Esophagus squamous epithelium (tissue), 5 donors: Measurements from ENCODE around the gene AFF3. TPM values are rescaled to one million over a fixed set of nuclear protein-coding genes. Genes with fewer than 3 reads are reported as not detected.

ENCODE experiments used
- DNase-seq: peaks from one replicate; lab custom pipeline; 2025; lab: John Stamatoyannopoulos, UW
- H3K27ac ChIP-seq, 4 donors: fragments of 200-600 bp; sonication (generic); one replicate each; pipeline ENCODE4 v1.5.1; 2016 to 2019; ENCODE audit warnings: mild to moderate bottlenecking in 1 of 4
- H3K27me3 ChIP-seq, 4 donors: fragments of 200-600 bp; sonication (generic); 1 replicate in 3 of 4; 2 replicates in 1 of 4; pipeline versions ENCODE4 v1.5.1 to v1.6.0; 2017 to 2021; ENCODE audit warnings: antibody characterized with exemption in 1 of 4
- H3K36me3 ChIP-seq, 3 donors: fragments of 200-600 bp; sonication (generic); one replicate each; pipeline ENCODE4 v1.5.1; 2016 to 2019
- H3K4me1 ChIP-seq, 3 donors: fragments of 200-600 bp; sonication (generic); one replicate each; pipeline ENCODE4 v1.5.1; 2017 to 2019
- H3K4me3 ChIP-seq, 4 donors: fragments of 200-600 bp; sonication (generic); 1 replicate in 3 of 4; 2 replicates in 1 of 4; pipeline ENCODE4 v1.5.1; 2016 to 2019; ENCODE audit warnings: mild to moderate bottlenecking in 2 of 4, moderate library complexity in 1 of 4
- H3K9me3 ChIP-seq, 3 donors: fragments of 200-600 bp; sonication (generic); one replicate each; pipeline ENCODE4 v1.5.1; 2016 to 2019
- CTCF ChIP-seq, 6 experiments: fragments of 450-650 bp in 4 of 6; fragments of 200-600 bp in 2 of 6; sonication (generic) in 2 of 6; IDR thresholded peaks; one replicate each; pipeline ENCODE4 v1.5.1; 2016 to 2019; ENCODE audit warnings: antibody characterized with exemption in 6 of 6, mild to moderate bottlenecking in 4 of 6, moderate library complexity in 4 of 6
- POLR2A ChIP-seq, 4 donors: fragments of 450-650 bp; IDR thresholded peaks; one replicate each; pipeline ENCODE4 v1.6.1; 2017; ENCODE audit warnings: antibody characterized with exemption in 4 of 4, mild to moderate bottlenecking in 4 of 4, moderate library complexity in 3 of 4
- WGBS, 2 donors: methylation state at CpG; one replicate each; pipeline ENCODE4 v1.1.5; 2018; 5-methylcytosine and 5-hydroxymethylcytosine counted together
- intact Hi-C: fragments of 100-400 bp; cut with DNase I; formaldehyde crosslinking; loops from one replicate; pipeline ENCODE4 v1.15.0; 2022
- total RNA-seq, 4 donors: library from RNA; depleted of rRNA; stranded (reverse); fragments of >200 nt; gene quantifications; one replicate each; pipeline ENCODE4 v1.1.0, GENCODE V29; 2016
- donor health status: DM: yes; HTN: yes; CAD: no.

Gene AFF3
- total RNA-seq, 4 donors from 2014 or later: 1.2 to 9.7 (median 3.8) TPM

- WGBS, 2 donors: 40 to 52% methylated on average over 5 of the region's 5 CpGs
- no peaks in the 10 kb centered on the region for H3K27me3 ChIP-seq
- H3K27ac ChIP-seq: no peak overlapping the region
- H3K9me3 ChIP-seq: no peaks in the 10 kb centered on the region
- no peak overlapping the region for H3K4me3 ChIP-seq
- no peak for TF ChIP-seq POLR2A (IDR thresholded peaks at IDR 0.05)
- TF ChIP-seq CTCF (IDR thresholded peaks at IDR 0.05): no peak
- H3K4me1 ChIP-seq: peaks cover 0 to 17% (median 0%) of the 10 kb centered on the region in 3 donors
- intact Hi-C loops: no loop called here
- H3K36me3 ChIP-seq: no peaks in the 10 kb centered on the region
- no peak for DNase-seq
Measured at GRCh38 chr2:99644419-99644787, 498.0 kb downstream of the AFF3 start.

- no peak overlapping the region for H3K4me3 ChIP-seq
- no peak overlapping the region for H3K27ac ChIP-seq
- no peaks in the 10 kb centered on the region for H3K9me3 ChIP-seq
- peaks cover 0 to 17% (median 0%) of the 10 kb centered on the region in 3 donors for H3K4me1 ChIP-seq
- DNase-seq: no peak
- no peak for TF ChIP-seq POLR2A (IDR thresholded peaks at IDR 0.05)
- TF ChIP-seq CTCF (IDR thresholded peaks at IDR 0.05): no peak
- 69 to 77% methylated on average over 9 of the region's 9 CpGs for WGBS, 2 donors
- intact Hi-C loops: no loop called here
- H3K36me3 ChIP-seq: no peaks in the 10 kb centered on the region
- H3K27me3 ChIP-seq: no peaks in the 10 kb centered on the region
Measured at GRCh38 chr2:99643787-99644418, 498.5 kb downstream of the AFF3 start.

GRCh38 chr2:99641999-99642398 is 500.4 kb downstream of the AFF3 start:
- no peak overlapping the region for H3K4me3 ChIP-seq
- H3K27me3 ChIP-seq: no peaks in the 10 kb centered on the region
- no peak for DNase-seq
- TF ChIP-seq POLR2A (IDR thresholded peaks at IDR 0.05): no peak
- no peak for TF ChIP-seq CTCF (IDR thresholded peaks at IDR 0.05)
- H3K27ac ChIP-seq: no peak overlapping the region
- WGBS, 2 donors: 81 to 91% methylated on average over 4 of the region's 4 CpGs
- H3K9me3 ChIP-seq: no peaks in the 10 kb centered on the region
- no peaks in the 10 kb centered on the region for H3K36me3 ChIP-seq
- intact Hi-C loops: no loop called here
- peaks cover 0 to 16% (median under 1%) of the 10 kb centered on the region in 3 donors for H3K4me1 ChIP-seq

DNA sequence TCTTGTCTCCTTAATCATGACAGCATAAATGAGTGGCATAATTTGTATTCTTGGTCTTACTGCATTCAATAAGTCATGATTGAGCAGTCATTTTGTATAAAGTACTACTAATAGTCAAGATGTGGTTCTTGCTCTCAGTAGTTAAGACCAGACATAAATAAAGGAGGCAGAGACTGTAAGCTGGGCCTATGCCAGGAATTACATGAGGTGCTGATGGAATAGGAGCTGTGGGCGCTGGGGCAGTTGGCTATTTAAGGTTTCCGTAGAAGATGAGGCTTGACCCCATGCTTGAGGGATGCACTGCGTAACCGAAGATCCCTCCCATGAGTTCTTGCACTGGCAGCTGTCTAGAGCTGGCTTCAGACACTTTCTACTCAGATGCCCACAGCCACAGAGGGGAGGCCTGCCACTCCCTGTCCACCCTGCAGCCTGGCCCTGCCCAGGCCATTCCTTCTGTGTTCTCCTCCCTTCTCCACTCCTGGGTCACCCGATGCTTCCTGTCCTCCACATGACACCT is 501.7 kb downstream of the AFF3 start:
- no peak for TF ChIP-seq CTCF (IDR thresholded peaks at IDR 0.05)
- no peak for TF ChIP-seq POLR2A (IDR thresholded peaks at IDR 0.05)
- 75 to 81% methylated on average over 5 of the region's 5 CpGs for WGBS, 2 donors
- no peak overlapping the region for H3K27ac ChIP-seq
- intact Hi-C loops: no loop called here
- H3K9me3 ChIP-seq: no peaks in the 10 kb centered on the region
- DNase-seq: no peak
- H3K27me3 ChIP-seq: no peaks in the 10 kb centered on the region
- H3K36me3 ChIP-seq: no peaks in the 10 kb centered on the region
- peaks cover 0 to 29% (median 9%) of the 10 kb centered on the region in 3 donors for H3K4me1 ChIP-seq
- no peak overlapping the region for H3K4me3 ChIP-seq

GRCh38 chr2:99638791-99639190 is 503.6 kb downstream of the AFF3 start:
- TF ChIP-seq POLR2A (IDR thresholded peaks at IDR 0.05) (no peak), CTCF (IDR thresholded peaks at IDR 0.05) (no peak)
- H3K4me1 ChIP-seq: peaks cover 0 to 19% (median 9%) of the 10 kb centered on the region in 3 donors
- H3K9me3 ChIP-seq: no peaks in the 10 kb centered on the region
- no peak for DNase-seq
- no peaks in the 10 kb centered on the region for H3K27me3 ChIP-seq
- WGBS, 2 donors: 74 to 83% methylated on average over 4 of the region's 4 CpGs
- no peak overlapping the region for H3K27ac ChIP-seq
- no peak overlapping the region for H3K4me3 ChIP-seq
- H3K36me3 ChIP-seq: no peaks in the 10 kb centered on the region
- intact Hi-C loops: no loop called here
